Osteocyte (in vitro differentiated cells): Measurements from ENCODE around the gene NTSR1. TPM values are rescaled to one million over a fixed set of nuclear protein-coding genes. Genes with fewer than 3 reads are reported as not detected.

ENCODE experiments used
- DNase-seq: peaks from one replicate; pipeline ENCODE4 v3.0.0; 2021; ENCODE audit warnings: mixed read lengths; ENCODE audit not compliant: unreplicated experiment; ENCODE audit errors: extremely low spot score
- H3K27ac Mint-ChIP-seq: one replicate; pipeline ENCODE4 v1.8.0; 2021; ENCODE audit warnings: mild to moderate bottlenecking, mixed read lengths; ENCODE audit not compliant: unreplicated experiment
- H3K27me3 Mint-ChIP-seq: one replicate; pipeline ENCODE4 v1.8.0; 2021; ENCODE audit warnings: mixed read lengths; ENCODE audit not compliant: unreplicated experiment
- H3K36me3 Mint-ChIP-seq: one replicate; pipeline ENCODE4 v1.8.0; 2021; ENCODE audit warnings: mixed read lengths; ENCODE audit not compliant: unreplicated experiment
- H3K4me1 Mint-ChIP-seq: one replicate; pipeline ENCODE4 v1.8.0; 2021; ENCODE audit warnings: mixed read lengths; ENCODE audit not compliant: unreplicated experiment
- H3K4me3 Mint-ChIP-seq: one replicate; pipeline ENCODE4 v1.8.0; 2021; ENCODE audit warnings: mild to moderate bottlenecking, moderate library complexity, mixed read lengths; ENCODE audit not compliant: unreplicated experiment
- H3K9me3 Mint-ChIP-seq: one replicate; pipeline ENCODE4 v1.8.0; 2021; ENCODE audit warnings: mixed read lengths; ENCODE audit not compliant: unreplicated experiment
- CTCF ChIP-seq: fragments of 200-600 bp; sonication (generic); IDR thresholded peaks from 2 replicates; pipeline ENCODE4 v1.5.0; 2021; ENCODE audit warnings: antibody characterized with exemption, mild to moderate bottlenecking, moderate library complexity
- total RNA-seq: library from RNA; stranded (reverse); gene quantifications from 2 replicates; pipeline ENCODE4 v1.2.1, GENCODE V29; 2021

Gene NTSR1
- total RNA-seq, 1 donor from 2014 or later = 0.11 TPM

GRCh38 chr20:62694868-62695267 is 13.8 kb upstream of the NTSR1 start:
- peaks cover 14% of the 10 kb centered on the region for H3K27me3 Mint-ChIP-seq
- H3K9me3 Mint-ChIP-seq = no peaks in the 10 kb centered on the region
- no peak overlapping the region for H3K27ac Mint-ChIP-seq
- DNase-seq = no peak
- H3K4me1 Mint-ChIP-seq = peaks cover 4% of the 10 kb centered on the region
- TF ChIP-seq CTCF = no peak
- no peak overlapping the region for H3K4me3 Mint-ChIP-seq
- no peaks in the 10 kb centered on the region for H3K36me3 Mint-ChIP-seq

- no peak overlapping the region for H3K4me3 Mint-ChIP-seq
- H3K27me3 Mint-ChIP-seq = peaks cover 14% of the 10 kb centered on the region
- H3K9me3 Mint-ChIP-seq = no peaks in the 10 kb centered on the region
These were observed 12.9 kb upstream of the NTSR1 start for GRCh38 chr20:62695448-62696414.

GRCh38 chr20:62696434-62696957 is 12.1 kb upstream of the NTSR1 start:
- no peaks in the 10 kb centered on the region for H3K36me3 Mint-ChIP-seq
- no peak for TF ChIP-seq CTCF
- H3K4me1 Mint-ChIP-seq = no peaks in the 10 kb centered on the region
- no peak overlapping the region for H3K4me3 Mint-ChIP-seq
- peaks cover 14% of the 10 kb centered on the region for H3K27me3 Mint-ChIP-seq
- no peak overlapping the region for H3K27ac Mint-ChIP-seq
- no peak for DNase-seq
- H3K9me3 Mint-ChIP-seq = no peaks in the 10 kb centered on the region

More at GRCh38 chr20:62695448-62696414, 12.9 kb upstream of the NTSR1 start:
- TF ChIP-seq CTCF = no peak
- H3K36me3 Mint-ChIP-seq = no peaks in the 10 kb centered on the region
- DNase-seq = no peak
- H3K27ac Mint-ChIP-seq = no peak overlapping the region
- no peaks in the 10 kb centered on the region for H3K4me1 Mint-ChIP-seq

GRCh38 chr20:62696989-62697388 is 11.6 kb upstream of the NTSR1 start:
- DNase-seq = no peak
- Mint-ChIP-seq H3K36me3 (no peaks in the 10 kb centered on the region), H3K9me3 (no peaks in the 10 kb centered on the region), H3K27me3 (peaks cover 14% of the 10 kb centered on the region), H3K4me1 (no peaks in the 10 kb centered on the region), H3K27ac (no peak overlapping the region), H3K4me3 (no peak overlapping the region)
- TF ChIP-seq CTCF = no peak

GRCh38 chr20:62697468-62697912 is 11.1 kb upstream of the NTSR1 start:
- no peak for TF ChIP-seq CTCF
- Mint-ChIP-seq H3K9me3 (no peaks in the 10 kb centered on the region), H3K27ac (no peak overlapping the region), H3K36me3 (no peaks in the 10 kb centered on the region), H3K4me3 (no peak overlapping the region), H3K27me3 (peaks cover 14% of the 10 kb centered on the region), H3K4me1 (no peaks in the 10 kb centered on the region)
- DNase-seq = no peak
